ENCODE measurements around the gene SNAI1.

Gene SNAI1

GRCh38 chr20:50013976-50014375 is 31.2 kb downstream of the SNAI1 start:
- Histone ChIP-seq H3F3A (ENCODE audit: insufficient read depth) (no peaks in the 10 kb centered on the region), H4K20me1 (ENCODE audit: low read depth, low read length) (no peaks in the 10 kb centered on the region), H3K4me3 (ENCODE audit: insufficient read depth, low read length, poor library complexity, severe bottlenecking) (no peak overlapping the region), H3K9me3 (ENCODE audit: insufficient read depth, low read length) (no peaks in the 10 kb centered on the region), H3K27ac (ENCODE audit: low read depth, low read length) (no peak overlapping the region), H3K79me2 (ENCODE audit: insufficient read depth, low read length) (no peaks in the 10 kb centered on the region), H3K9ac (ENCODE audit: low read length) (no peak overlapping the region), H3K36me3 (ENCODE audit: low read length) (no peaks in the 10 kb centered on the region), H3K27me3 (ENCODE audit: low read length) (no peaks in the 10 kb centered on the region), H3K9me2 (replicated peaks; ENCODE audit: insufficient read depth, low read length) (no peaks in the 10 kb centered on the region), H2AFZ (ENCODE audit: low read depth, low read length, severe bottlenecking) (no peak overlapping the region), H3K4me2 (ENCODE audit: low read depth, low read length, poor library complexity, severe bottlenecking) (no peak overlapping the region)
- TF ChIP-seq, protein P1, sequence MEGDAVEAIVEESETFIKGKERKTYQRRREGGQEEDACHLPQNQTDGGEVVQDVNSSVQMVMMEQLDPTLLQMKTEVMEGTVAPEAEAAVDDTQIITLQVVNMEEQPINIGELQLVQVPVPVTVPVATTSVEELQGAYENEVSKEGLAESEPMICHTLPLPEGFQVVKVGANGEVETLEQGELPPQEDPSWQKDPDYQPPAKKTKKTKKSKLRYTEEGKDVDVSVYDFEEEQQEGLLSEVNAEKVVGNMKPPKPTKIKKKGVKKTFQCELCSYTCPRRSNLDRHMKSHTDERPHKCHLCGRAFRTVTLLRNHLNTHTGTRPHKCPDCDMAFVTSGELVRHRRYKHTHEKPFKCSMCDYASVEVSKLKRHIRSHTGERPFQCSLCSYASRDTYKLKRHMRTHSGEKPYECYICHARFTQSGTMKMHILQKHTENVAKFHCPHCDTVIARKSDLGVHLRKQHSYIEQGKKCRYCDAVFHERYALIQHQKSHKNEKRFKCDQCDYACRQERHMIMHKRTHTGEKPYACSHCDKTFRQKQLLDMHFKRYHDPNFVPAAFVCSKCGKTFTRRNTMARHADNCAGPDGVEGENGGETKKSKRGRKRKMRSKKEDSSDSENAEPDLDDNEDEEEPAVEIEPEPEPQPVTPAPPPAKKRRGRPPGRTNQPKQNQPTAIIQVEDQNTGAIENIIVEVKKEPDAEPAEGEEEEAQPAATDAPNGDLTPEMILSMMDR (IDR thresholded peaks at IDR 0.05; ENCODE audit: insufficient read depth, low read length, poor library complexity, severe bottlenecking), result no peak
- no peak for TF ChIP-seq EZH2phosphoT487 (conservative IDR thresholded peaks at IDR 0.05; ENCODE audit: low read length)

DNA sequence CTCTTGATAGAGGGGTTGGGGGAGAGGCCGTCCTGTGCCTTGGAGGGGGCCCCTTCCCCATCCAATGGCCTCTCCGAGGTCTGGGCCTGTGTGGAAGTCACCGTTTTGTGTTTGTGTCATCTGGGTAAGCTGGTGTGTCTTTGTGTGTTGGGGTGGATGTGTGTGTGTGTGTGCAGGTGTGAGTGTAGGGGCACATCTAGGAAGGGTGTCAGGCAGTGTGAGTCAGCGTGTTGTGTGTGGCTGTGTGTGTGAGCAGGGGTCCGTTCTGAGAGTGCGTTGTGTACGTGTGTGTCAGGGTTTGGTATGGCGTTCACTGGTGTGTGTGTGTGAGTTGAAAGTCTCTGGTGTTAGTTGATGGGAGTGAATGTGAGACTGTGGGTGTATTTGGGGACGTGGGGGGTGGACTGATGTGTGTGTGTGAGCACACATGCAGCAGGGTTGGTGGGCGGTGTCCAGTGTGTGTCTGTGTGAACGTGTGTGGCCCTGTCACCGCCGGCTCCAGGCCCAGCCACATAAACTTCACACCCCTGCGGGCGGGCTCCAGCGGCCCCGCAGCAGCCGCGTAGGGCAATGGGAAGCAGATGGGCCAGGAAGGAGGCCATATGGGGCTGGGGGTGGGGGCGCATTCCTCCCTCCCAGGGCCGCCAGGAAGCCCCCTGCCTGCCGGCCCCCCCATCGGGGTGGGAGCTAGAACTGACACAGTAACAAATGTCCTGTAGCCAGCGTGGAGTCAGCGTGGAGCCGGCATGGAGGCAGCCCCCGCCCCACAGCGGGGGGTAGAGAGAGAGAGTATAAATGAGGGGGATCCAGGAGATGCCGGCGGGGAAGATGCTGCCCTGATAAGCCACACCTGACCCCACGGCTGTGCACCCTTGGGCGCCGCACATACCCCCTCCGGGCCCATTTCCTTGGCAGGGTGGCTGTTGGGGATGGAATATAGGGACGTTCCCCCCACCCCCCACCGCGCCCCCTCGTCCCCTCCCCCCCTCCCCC is 32.1 kb downstream of the SNAI1 start:
- TF ChIP-seq EZH2phosphoT487 (conservative IDR thresholded peaks at IDR 0.05; ENCODE audit: low read length), result no peak
- TF ChIP-seq, protein P1 (IDR thresholded peaks at IDR 0.05; ENCODE audit: insufficient read depth, low read length, poor library complexity, severe bottlenecking), result no peak

DNA sequence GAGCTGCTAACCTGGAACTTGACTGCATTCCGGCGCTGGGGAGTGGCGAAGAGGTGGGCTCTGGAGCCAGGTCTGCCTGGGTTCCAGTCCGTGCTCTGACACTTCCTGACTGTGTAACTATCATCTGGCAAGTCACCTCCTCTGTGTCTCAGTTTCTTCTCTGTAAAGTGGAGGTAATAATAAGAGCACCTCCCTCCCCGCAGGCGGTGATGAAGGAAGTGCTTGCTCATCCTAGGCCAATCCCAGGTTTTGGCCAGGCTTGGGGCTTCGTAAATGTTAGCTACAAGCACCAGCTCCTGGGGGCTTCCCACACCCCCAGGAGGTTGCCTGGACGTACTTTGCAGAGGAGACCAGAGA is 32.8 kb downstream of the SNAI1 start:
- H3K4me3 ChIP-seq (ENCODE audit: insufficient read depth, low read length, poor library complexity, severe bottlenecking), result no peak overlapping the region
- H4K20me1 ChIP-seq (ENCODE audit: low read depth, low read length), result no peaks in the 10 kb centered on the region
- H2AFZ ChIP-seq (ENCODE audit: low read depth, low read length, severe bottlenecking), result no peak overlapping the region
- H3K36me3 ChIP-seq (ENCODE audit: low read length), result no peaks in the 10 kb centered on the region
- no peaks in the 10 kb centered on the region for H3K27me3 ChIP-seq (ENCODE audit: low read length)
- H3K9me2 ChIP-seq (replicated peaks; ENCODE audit: insufficient read depth, low read length), result no peaks in the 10 kb centered on the region
- no peaks in the 10 kb centered on the region for H3K79me2 ChIP-seq (ENCODE audit: insufficient read depth, low read length)
- no peaks in the 10 kb centered on the region for H3F3A ChIP-seq (ENCODE audit: insufficient read depth)
- no peak for TF ChIP-seq EZH2phosphoT487 (conservative IDR thresholded peaks at IDR 0.05; ENCODE audit: low read length)
- TF ChIP-seq, protein P1 (IDR thresholded peaks at IDR 0.05; ENCODE audit: insufficient read depth, low read length, poor library complexity, severe bottlenecking), result no peak
- no peak overlapping the region for H3K4me2 ChIP-seq (ENCODE audit: low read depth, low read length, poor library complexity, severe bottlenecking)
- no peak overlapping the region for H3K9ac ChIP-seq (ENCODE audit: low read length)
- H3K27ac ChIP-seq (ENCODE audit: low read depth, low read length), result no peak overlapping the region
- H3K9me3 ChIP-seq (ENCODE audit: insufficient read depth, low read length), result no peaks in the 10 kb centered on the region

More for the DNA sequence above, 32.1 kb downstream of the SNAI1 start:
- Histone ChIP-seq H3K9me2 (replicated peaks; ENCODE audit: insufficient read depth, low read length) (no peaks in the 10 kb centered on the region), H3K4me3 (ENCODE audit: insufficient read depth, low read length, poor library complexity, severe bottlenecking) (no peak overlapping the region), H3K27me3 (ENCODE audit: low read length) (no peaks in the 10 kb centered on the region), H3K36me3 (ENCODE audit: low read length) (no peaks in the 10 kb centered on the region), H4K20me1 (ENCODE audit: low read depth, low read length) (no peaks in the 10 kb centered on the region), H3K9me3 (ENCODE audit: insufficient read depth, low read length) (no peaks in the 10 kb centered on the region), H3K79me2 (ENCODE audit: insufficient read depth, low read length) (no peaks in the 10 kb centered on the region), H3K4me2 (ENCODE audit: low read depth, low read length, poor library complexity, severe bottlenecking) (no peak overlapping the region), H3K27ac (ENCODE audit: low read depth, low read length) (no peak overlapping the region), H3K9ac (ENCODE audit: low read length) (no peak overlapping the region), H2AFZ (ENCODE audit: low read depth, low read length, severe bottlenecking) (no peak overlapping the region), H3F3A (ENCODE audit: insufficient read depth) (no peaks in the 10 kb centered on the region)
